DOHH2 (cell line): ENCODE data around the gene GLI3.

Experiments
- H3F3A ChIP-seq: fragments of 200-600 bp; sonication (generic), shearing (Covaris generic); 2 replicates; pipeline ENCODE4 v1.6.0; 2016; ENCODE audit warnings: antibody characterized with exemption, mild to moderate bottlenecking; ENCODE audit not compliant: control insufficient read depth, insufficient read depth
- H3K27ac ChIP-seq: fragments of 200-600 bp; sonication (generic); 2 replicates; pipeline ENCODE4 v1.5.1; 2014; ENCODE audit warnings: low read depth, mild to moderate bottlenecking, low read length, moderate library complexity
- H3K27me3 ChIP-seq: fragments of 200-600 bp; sonication (generic); 2 replicates; pipeline ENCODE4 v1.6.1; 2014; ENCODE audit warnings: mild to moderate bottlenecking, low read length, mixed read lengths; ENCODE audit not compliant: control insufficient read depth
- H3K36me3 ChIP-seq: fragments of 200-600 bp; sonication (generic); 2 replicates; pipeline ENCODE4 v1.6.1; 2014; ENCODE audit warnings: mild to moderate bottlenecking, low read length, moderate library complexity, mixed read lengths; ENCODE audit not compliant: control insufficient read depth
- H3K4me1 ChIP-seq: fragments of 200-600 bp; sonication (generic); 2 replicates; pipeline ENCODE4 v1.6.1; 2014; ENCODE audit warnings: mild to moderate bottlenecking, low read length, mixed read lengths; ENCODE audit not compliant: control insufficient read depth
- H3K4me2 ChIP-seq: fragments of 200-600 bp; sonication (generic); 2 replicates; pipeline ENCODE4 v1.6.0; 2014; ENCODE audit warnings: mild to moderate bottlenecking, low read length, moderate library complexity
- H3K4me3 ChIP-seq: fragments of 200-600 bp; sonication (generic); 2 replicates; pipeline ENCODE4 v1.5.1; 2014; ENCODE audit warnings: mild to moderate bottlenecking, low read length, mixed read lengths
- H3K79me2 ChIP-seq: fragments of 200-600 bp; sonication (generic); 2 replicates; pipeline ENCODE4 v1.6.1; 2014; ENCODE audit warnings: mild to moderate bottlenecking, low read length, mixed read lengths; ENCODE audit not compliant: control insufficient read depth
- H3K9me2 ChIP-seq: fragments of 200-600 bp; sonication (generic); replicated peaks from 2 replicates; pipeline ENCODE4 v1.6.1; 2014; ENCODE audit warnings: mild to moderate bottlenecking, low read length, mixed read lengths; ENCODE audit not compliant: control insufficient read depth
- H3K9me3 ChIP-seq: fragments of 200-600 bp; sonication (generic); 2 replicates; pipeline ENCODE4 v1.6.1; 2014; ENCODE audit warnings: antibody characterized with exemption, low read length, mixed read lengths; ENCODE audit not compliant: control insufficient read depth, insufficient read depth
- H4K20me1 ChIP-seq: fragments of 200-600 bp; sonication (generic); 2 replicates; pipeline ENCODE4 v1.6.0; 2014; ENCODE audit warnings: low read depth, mild to moderate bottlenecking, antibody characterized with exemption, low read length, moderate library complexity; ENCODE audit not compliant: control insufficient read depth, insufficient read depth
- CTCF ChIP-seq: fragments of 200-600 bp; sonication (generic); IDR thresholded peaks from one replicate; pipeline ENCODE4 v1.5.1; 2014; ENCODE audit warnings: antibody characterized with exemption, mild to moderate bottlenecking, low read depth, low read length; ENCODE audit not compliant: poor library complexity, severe bottlenecking
- EZH2phosphoT487 ChIP-seq: fragments of 200-600 bp; sonication (generic); IDR thresholded peaks from 2 replicates; pipeline ENCODE4 v1.6.1; 2017; ENCODE audit warnings: borderline replicate concordance, mild to moderate bottlenecking, antibody characterized with exemption, low read length, moderate library complexity, mixed read lengths

GLI3 gene

GRCh38 chr7:42233695-42234331 is 3.2 kb downstream of the GLI3 start:
- peaks cover 28% of the 10 kb centered on the region for H3K27me3 ChIP-seq
- H3K4me3 ChIP-seq: no peak overlapping the region
- TF ChIP-seq EZH2phosphoT487 (no peak), CTCF (no peak)
- no peaks in the 10 kb centered on the region for H3K4me1 ChIP-seq
- no peaks in the 10 kb centered on the region for H3K79me2 ChIP-seq
- H3K9me3 ChIP-seq: no peaks in the 10 kb centered on the region
- no peaks in the 10 kb centered on the region for H4K20me1 ChIP-seq
- H3K36me3 ChIP-seq: no peaks in the 10 kb centered on the region
- no peaks in the 10 kb centered on the region for H3F3A ChIP-seq
- H3K4me2 ChIP-seq: no peak overlapping the region
- no peak overlapping the region for H3K27ac ChIP-seq
- H3K9me2 ChIP-seq: no peaks in the 10 kb centered on the region

DNA sequence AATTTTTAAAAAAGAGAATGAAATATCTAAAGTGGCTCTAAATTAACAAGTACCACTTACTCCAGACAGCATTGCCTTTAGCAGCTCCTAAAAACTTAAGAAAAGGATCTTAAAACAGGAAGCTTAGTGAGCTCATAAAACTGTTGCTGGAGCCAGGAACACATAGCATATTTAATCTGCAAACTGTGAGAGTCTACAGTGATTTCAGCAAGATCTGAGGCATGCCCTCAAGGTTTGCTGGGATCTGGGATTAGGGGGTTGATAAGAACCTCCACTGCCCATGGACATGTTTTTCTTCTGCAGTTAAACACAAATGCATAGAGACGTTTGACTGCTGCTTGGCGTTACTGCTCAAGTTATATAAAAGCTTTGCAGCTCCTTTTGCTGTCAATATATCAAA is 3.8 kb downstream of the GLI3 start:
- no peak for TF ChIP-seq CTCF
- no peak for TF ChIP-seq EZH2phosphoT487

DNA sequence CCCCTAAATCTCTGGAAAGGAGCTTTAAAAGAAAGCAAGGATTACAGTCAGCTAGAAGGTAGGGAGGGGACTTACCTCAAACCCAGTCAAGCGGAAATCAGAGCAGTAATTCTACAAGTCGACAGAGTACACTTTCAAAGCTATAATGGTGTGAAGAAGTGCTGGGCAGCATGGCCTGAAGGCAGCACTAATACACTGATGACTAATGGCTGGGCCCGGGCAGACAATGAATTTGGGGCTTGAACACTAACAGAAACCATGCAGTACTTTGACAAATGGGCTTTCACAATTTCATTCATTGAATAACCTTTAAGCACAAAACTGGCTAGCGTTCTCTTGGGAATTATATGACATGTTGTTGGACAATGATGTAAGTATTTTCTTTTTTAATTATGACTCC is 4.7 kb downstream of the GLI3 start:
- Histone ChIP-seq H3K4me2 (no peak overlapping the region), H3K27me3 (peaks cover 21% of the 10 kb centered on the region), H3K27ac (no peak overlapping the region), H4K20me1 (no peaks in the 10 kb centered on the region), H3K36me3 (no peaks in the 10 kb centered on the region), H3K4me1 (no peaks in the 10 kb centered on the region), H3K79me2 (no peaks in the 10 kb centered on the region), H3K4me3 (no peak overlapping the region), H3F3A (no peaks in the 10 kb centered on the region), H3K9me3 (no peaks in the 10 kb centered on the region), H3K9me2 (no peaks in the 10 kb centered on the region)
- no peak for TF ChIP-seq CTCF
- no peak for TF ChIP-seq EZH2phosphoT487

More for the DNA sequence above, 3.8 kb downstream of the GLI3 start:
- H3K27me3 ChIP-seq: peaks cover 23% of the 10 kb centered on the region
- no peak overlapping the region for H3K4me2 ChIP-seq
- no peaks in the 10 kb centered on the region for H4K20me1 ChIP-seq
- H3K9me2 ChIP-seq: no peaks in the 10 kb centered on the region
- H3K27ac ChIP-seq: no peak overlapping the region
- no peaks in the 10 kb centered on the region for H3K9me3 ChIP-seq
- no peaks in the 10 kb centered on the region for H3K4me1 ChIP-seq
- H3K4me3 ChIP-seq: no peak overlapping the region
- H3K79me2 ChIP-seq: no peaks in the 10 kb centered on the region
- H3F3A ChIP-seq: no peaks in the 10 kb centered on the region
- H3K36me3 ChIP-seq: no peaks in the 10 kb centered on the region
